SK-N-SH (cell line): ENCODE results near the gene RAPGEF4. TPM values are rescaled to one million over a fixed set of nuclear protein-coding genes. Genes with fewer than 3 reads are reported as not detected.

Source experiments
- CTCF ChIA-PET: fragments of 300-600, 350-600 bp; formaldehyde crosslinking; extraction: SDS; loops from one replicate; lab custom pipeline; 2021; lab: Yijun Ruan, JAX
- POLR2A ChIA-PET: fragments of 350-600 bp; sonication (Branson Sonifier 250); formaldehyde crosslinking; extraction: SDS; loops from one replicate; lab custom pipeline; 2020; ENCODE audit warnings: antibody characterized with exemption, inconsistent platforms; lab: Yijun Ruan, JAX
- DNase-seq: peaks from one replicate; pipeline ENCODE4 v3.0.0; 2012
- H2AFZ ChIP-seq: fragments of 200-600 bp; sonication (generic); 2 replicates; pipeline ENCODE4 v1.8.1; 2016; ENCODE audit warnings: antibody characterized with exemption, mild to moderate bottlenecking, low read depth
- H3F3A ChIP-seq: fragments of 200-600 bp; sonication (generic); replicated peaks from 2 replicates; pipeline ENCODE3; 2016; ENCODE audit warnings: antibody characterized with exemption, mild to moderate bottlenecking; ENCODE audit not compliant: insufficient read depth
- H3K27ac ChIP-seq, 2 experiments: fragments of 200-500 bp in 1 of 2; fragments of 200-600 bp in 1 of 2; sonication (Bioruptor generic) in 1 of 2; sonication (generic), shearing (Covaris generic) in 1 of 2; 2 replicates each; pipeline versions ENCODE4 v1.5.1 to v1.6.1; 2014 to 2016; ENCODE audit warnings: low read depth in 2 of 2, inconsistent platforms in 1 of 2, low read length in 1 of 2, mild to moderate bottlenecking in 1 of 2, mixed read lengths in 1 of 2
- H3K27me3 ChIP-seq: fragments of 200-600 bp; sonication (generic), shearing (Covaris generic); 2 replicates; pipeline ENCODE4 v1.6.1; 2016; ENCODE audit warnings: mixed run types; ENCODE audit not compliant: insufficient read depth
- H3K36me3 ChIP-seq, 2 experiments: fragments of 200-500 bp in 1 of 2; fragments of 200-600 bp in 1 of 2; sonication (Bioruptor generic) in 1 of 2; sonication (generic) in 1 of 2; replicated peaks in 1 of 2; 2 replicates each; pipeline versions ENCODE3 to v1.5.1; 2014 to 2016; ENCODE audit warnings: low read length in 1 of 2, mild to moderate bottlenecking in 1 of 2; ENCODE audit not compliant: insufficient read depth in 2 of 2, control insufficient read depth in 1 of 2
- H3K4me1 ChIP-seq, 2 experiments: fragments of 200-500 bp in 1 of 2; fragments of 200-600 bp in 1 of 2; sonication (Bioruptor generic) in 1 of 2; sonication (generic), shearing (Covaris generic) in 1 of 2; 2 replicates each; pipeline versions ENCODE4 v1.5.1 to v1.6.1; 2014 to 2016; ENCODE audit warnings: low read depth in 1 of 2, low read length in 1 of 2, mixed run types in 1 of 2; ENCODE audit not compliant: insufficient read depth in 2 of 2, control insufficient read depth in 1 of 2
- H3K4me2 ChIP-seq: fragments of 200-600 bp; sonication (generic), shearing (Covaris generic); 2 replicates; pipeline ENCODE4 v1.6.1; 2017; ENCODE audit warnings: mixed run types
- H3K4me3 ChIP-seq, 2 experiments: fragments of 200-500 bp in 1 of 2; fragments of 200-600 bp in 1 of 2; sonication (Bioruptor generic) in 1 of 2; sonication (generic), shearing (Covaris generic) in 1 of 2; 2 replicates each; pipeline versions ENCODE4 v1.5.1 to v1.8.1; 2014 to 2016; ENCODE audit warnings: low read depth in 2 of 2, inconsistent platforms in 1 of 2, low read length in 1 of 2, mild to moderate bottlenecking in 1 of 2, mixed read lengths in 1 of 2, moderate library complexity in 1 of 2
- H3K79me2 ChIP-seq: fragments of 200-600 bp; sonication (generic); 2 replicates; pipeline ENCODE4 v1.8.1; 2017; ENCODE audit warnings: mild to moderate bottlenecking; ENCODE audit not compliant: insufficient read depth
- H3K9ac ChIP-seq: fragments of 200-600 bp; sonication (generic); 2 replicates; pipeline ENCODE4 v1.6.1; 2017; ENCODE audit warnings: mixed run types
- H3K9me2 ChIP-seq: fragments of 200-600 bp; sonication (generic); 2 replicates; pipeline ENCODE4 v1.6.1; 2017; ENCODE audit warnings: mixed run types
- H3K9me3 ChIP-seq: fragments of 200-600 bp; sonication (generic); 2 replicates; pipeline ENCODE4 v1.6.1; 2017; ENCODE audit warnings: mixed run types, mild to moderate bottlenecking, moderate library complexity
- H4K20me1 ChIP-seq: fragments of 200-600 bp; sonication (generic); 2 replicates; pipeline ENCODE4 v1.6.1; 2017; ENCODE audit warnings: mild to moderate bottlenecking, mixed run types; ENCODE audit not compliant: insufficient read depth
- CHD2 ChIP-seq: fragments of 150-350 bp; IDR thresholded peaks from 2 replicates; pipeline ENCODE4 v1.6.1; 2018; ENCODE audit warnings: low read length; ENCODE audit not compliant: partially characterized antibody
- ELF1 ChIP-seq: IDR thresholded peaks from 2 replicates; pipeline ENCODE4 v1.4.0; 2012
- FOXM1 ChIP-seq: IDR thresholded peaks from 2 replicates; pipeline ENCODE4 v1.4.0; 2012; ENCODE audit warnings: low read depth, mild to moderate bottlenecking
- IRF3 ChIP-seq: fragments of 150-350 bp; IDR thresholded peaks from 2 replicates; pipeline ENCODE4 v1.6.1; 2016; ENCODE audit warnings: mild to moderate bottlenecking, low read depth, low read length
- JUND ChIP-seq: IDR thresholded peaks from 2 replicates; pipeline ENCODE4 v1.4.0; 2012
- MAX ChIP-seq: IDR thresholded peaks from 2 replicates; pipeline ENCODE4 v1.4.0; 2012; ENCODE audit warnings: low read depth
- MEF2A ChIP-seq: IDR thresholded peaks from 2 replicates; pipeline ENCODE4 v1.4.0; 2012; ENCODE audit warnings: low read depth, borderline replicate concordance
- MXI1 ChIP-seq: IDR thresholded peaks from 2 replicates; pipeline ENCODE4 v1.6.1; 2012; ENCODE audit warnings: mild to moderate bottlenecking, low read depth, low read length, improper control_type of control experiment
- POLR2AphosphoS5 ChIP-seq: IDR thresholded peaks from 2 replicates; pipeline ENCODE4 v1.6.1; 2012; ENCODE audit warnings: low read depth, low read length
- RAD21 ChIP-seq: IDR thresholded peaks from 2 replicates; pipeline ENCODE4 v1.6.1; 2012; ENCODE audit warnings: mild to moderate bottlenecking, low read length
- RCOR1 ChIP-seq: fragments of 150-350 bp; IDR thresholded peaks from 2 replicates; pipeline ENCODE4 v1.6.1; 2017; ENCODE audit warnings: antibody characterized with exemption, low read length
- RFX5 ChIP-seq: IDR thresholded peaks from 2 replicates; pipeline ENCODE4 v1.6.1; 2012; ENCODE audit warnings: mild to moderate bottlenecking, improper control_type of control experiment, low read length
- RXRA ChIP-seq: IDR thresholded peaks from 2 replicates; pipeline ENCODE4 v1.4.0; 2012; ENCODE audit warnings: low read depth, mild to moderate bottlenecking, borderline replicate concordance
- TAF1 ChIP-seq: IDR thresholded peaks from 2 replicates; pipeline ENCODE4 v1.6.1; 2012; ENCODE audit warnings: low read depth, mild to moderate bottlenecking, low read length, moderate library complexity, borderline replicate concordance
- TCF12 ChIP-seq: IDR thresholded peaks from 2 replicates; pipeline ENCODE4 v1.4.0; 2012
- YY1 ChIP-seq: IDR thresholded peaks from 2 replicates; pipeline ENCODE4 v1.4.0; 2012; ENCODE audit warnings: low read depth, mild to moderate bottlenecking
- WGBS: methylation state at CpG from one replicate; pipeline ENCODE4 v1.1.6; 2017; ENCODE audit warnings: low lambda C conversion rate; 5-methylcytosine and 5-hydroxymethylcytosine counted together
- polyA plus RNA-seq, 3 experiments: library from polyadenylated mRNA; depleted of rRNA; stranded (reverse); fragments of >200 nt; gene quantifications; 2 replicates each; pipeline ENCODE4 v1.2.3, GENCODE V29; 2012

RAPGEF4 gene
- polyA plus RNA-seq, 1 of the 3 experiments (the other 2 are of a cell fraction): 0.30 TPM

GRCh38 chr2:172753610-172754009, 18.0 kb downstream of the RAPGEF4 start:
- no peak for DNase-seq
- no peaks in the 10 kb centered on the region for H3K27me3 ChIP-seq
- no peak overlapping the region for H3K4me3 ChIP-seq
- H3F3A ChIP-seq: no peaks in the 10 kb centered on the region
- no peaks in the 10 kb centered on the region for H3K9me2 ChIP-seq
- no peaks in the 10 kb centered on the region for H3K79me2 ChIP-seq
- TF ChIP-seq RXRA: no peak
- TF ChIP-seq, all 33 proteins: peak for 0
- Histone ChIP-seq H3K4me2 (no peak overlapping the region), H2AFZ (no peak overlapping the region), H3K36me3 (no peaks in the 10 kb centered on the region), H4K20me1 (no peaks in the 10 kb centered on the region), H3K27ac (no peak overlapping the region), H3K9me3 (no peaks in the 10 kb centered on the region), H3K9ac (no peak overlapping the region), H3K4me1 (no peaks in the 10 kb centered on the region; a peak in 1 of 4 replicates)
- ChIA-PET CTCF (interaction anchor here (1.4 kb wide), 1 partner anchor 72 kb away, joined by 3 read pairs; no protein-coding TSS in a partner anchor), POLR2A (no interaction called here)
- WGBS: 66% methylated on average over 3 of the region's 3 CpGs

- ChIA-PET CTCF (no interaction called here), POLR2A (no interaction called here)
- Histone ChIP-seq H3K4me2 (no peak overlapping the region), H3K79me2 (no peaks in the 10 kb centered on the region), H3K36me3 (no peaks in the 10 kb centered on the region), H3K4me1 (no peaks in the 10 kb centered on the region), H3K4me3 (no peak overlapping the region), H3F3A (no peaks in the 10 kb centered on the region), H2AFZ (no peak overlapping the region), H3K9ac (no peak overlapping the region), H3K9me2 (no peaks in the 10 kb centered on the region), H3K27ac (no peak overlapping the region), H3K27me3 (no peaks in the 10 kb centered on the region), H4K20me1 (no peaks in the 10 kb centered on the region), H3K9me3 (no peaks in the 10 kb centered on the region)
- no peak for DNase-seq
- WGBS: 84% methylated on average over 2 of the region's 2 CpGs
- TF ChIP-seq RAD21 (no peak), YY1 (no peak), ELF1 (no peak), RCOR1 (no peak), MAX (no peak), FOXM1 (no peak), JUND (no peak), TCF12 (no peak), POLR2AphosphoS5 (no peak), IRF3 (no peak), RFX5 (no peak), CHD2 (no peak), MXI1 (no peak), TAF1 (no peak), MEF2A (no peak)
Observed at GRCh38 chr2:172759441-172759840, 23.8 kb downstream of the RAPGEF4 start.
